ENCODE results near the gene FOSL1.

DNA sequence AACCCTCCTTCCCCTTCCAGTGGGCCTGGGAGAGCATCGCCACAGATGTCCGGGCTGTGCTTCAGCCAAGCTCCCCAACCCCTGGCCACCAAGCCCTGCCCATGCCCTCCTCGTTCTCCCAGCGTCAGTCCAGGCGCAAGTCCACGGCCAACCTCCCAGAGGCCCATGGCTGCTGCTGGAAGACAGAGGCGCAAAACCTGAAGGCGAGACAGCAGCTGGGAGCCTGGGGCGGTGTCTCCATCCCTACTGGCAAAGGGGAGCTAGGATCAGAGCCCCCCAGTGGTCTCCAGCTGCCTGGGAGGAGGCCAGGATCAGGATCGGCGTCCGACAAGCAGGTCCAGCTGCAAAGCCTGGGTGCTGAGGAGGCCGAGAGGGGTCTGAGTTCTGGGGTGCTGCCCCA is 46.9 kb upstream of the FOSL1 start:
- TF ChIP-seq, protein P1, sequence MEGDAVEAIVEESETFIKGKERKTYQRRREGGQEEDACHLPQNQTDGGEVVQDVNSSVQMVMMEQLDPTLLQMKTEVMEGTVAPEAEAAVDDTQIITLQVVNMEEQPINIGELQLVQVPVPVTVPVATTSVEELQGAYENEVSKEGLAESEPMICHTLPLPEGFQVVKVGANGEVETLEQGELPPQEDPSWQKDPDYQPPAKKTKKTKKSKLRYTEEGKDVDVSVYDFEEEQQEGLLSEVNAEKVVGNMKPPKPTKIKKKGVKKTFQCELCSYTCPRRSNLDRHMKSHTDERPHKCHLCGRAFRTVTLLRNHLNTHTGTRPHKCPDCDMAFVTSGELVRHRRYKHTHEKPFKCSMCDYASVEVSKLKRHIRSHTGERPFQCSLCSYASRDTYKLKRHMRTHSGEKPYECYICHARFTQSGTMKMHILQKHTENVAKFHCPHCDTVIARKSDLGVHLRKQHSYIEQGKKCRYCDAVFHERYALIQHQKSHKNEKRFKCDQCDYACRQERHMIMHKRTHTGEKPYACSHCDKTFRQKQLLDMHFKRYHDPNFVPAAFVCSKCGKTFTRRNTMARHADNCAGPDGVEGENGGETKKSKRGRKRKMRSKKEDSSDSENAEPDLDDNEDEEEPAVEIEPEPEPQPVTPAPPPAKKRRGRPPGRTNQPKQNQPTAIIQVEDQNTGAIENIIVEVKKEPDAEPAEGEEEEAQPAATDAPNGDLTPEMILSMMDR (IDR thresholded peaks at IDR 0.05; ENCODE audit: insufficient read depth, low read length, poor library complexity, severe bottlenecking) = no peak
- TF ChIP-seq EZH2phosphoT487 (conservative IDR thresholded peaks at IDR 0.05; ENCODE audit: low read length) = no peak
